ENCODE results near the gene PAQR9. TPM values are rescaled to one million over a fixed set of nuclear protein-coding genes. Genes with fewer than 3 reads are reported as not detected.

Gene PAQR9
- total and polyA plus RNA-seq, 7 donors = not detected

- Histone ChIP-seq H3K27me3 (no peaks in the 10 kb centered on the region), H3K27ac (no peak overlapping the region), H3K4me1 (peaks cover 0 to 6% (median 3%) of the 10 kb centered on the region in 4 donors), H3K36me3 (no peaks in the 10 kb centered on the region), H3K9me3 (no peaks in the 10 kb centered on the region), H3K4me3 (no peak overlapping the region)
- DNase-seq = no peak
- 57% methylated on average over 3 of the region's 3 CpGs for WGBS, 2 donors
- TF ChIP-seq CTCF (IDR thresholded peaks at IDR 0.05) = no peak
- TF ChIP-seq EP300 (IDR thresholded peaks at IDR 0.05) = no peak
- no peak for TF ChIP-seq POLR2A (IDR thresholded peaks at IDR 0.05)
- TF ChIP-seq POLR2AphosphoS5 (IDR thresholded peaks at IDR 0.05) = no peak
- intact Hi-C loops (cut with DNase I) = no loop called here
Measured at GRCh38 chr3:142981108-142981507, 17.6 kb upstream of the PAQR9 start.

GRCh38 chr3:142977399-142977728, 13.9 kb upstream of the PAQR9 start:
- Histone ChIP-seq H3K36me3 (no peaks in the 10 kb centered on the region), H3K9me3 (no peaks in the 10 kb centered on the region), H3K4me1 (peaks cover 0 to 6% (median 3%) of the 10 kb centered on the region in 4 donors), H3K4me3 (no peak overlapping the region), H3K27me3 (no peaks in the 10 kb centered on the region), H3K27ac (no peak overlapping the region)
- TF ChIP-seq CTCF (IDR thresholded peaks at IDR 0.05) = no peak
- TF ChIP-seq POLR2AphosphoS5 (IDR thresholded peaks at IDR 0.05) = no peak
- TF ChIP-seq POLR2A (IDR thresholded peaks at IDR 0.05) = no peak
- no peak for TF ChIP-seq EP300 (IDR thresholded peaks at IDR 0.05)
- no peak for DNase-seq
- 68 to 91% methylated on average over 1 of the region's 1 CpG for WGBS, 2 donors
- intact Hi-C loops (cut with DNase I) = no loop called here

GRCh38 chr3:142976621-142977398, 13.3 kb upstream of the PAQR9 start:
- TF ChIP-seq CTCF (IDR thresholded peaks at IDR 0.05) (no peak), POLR2AphosphoS5 (IDR thresholded peaks at IDR 0.05) (no peak), EP300 (IDR thresholded peaks at IDR 0.05) (no peak), POLR2A (IDR thresholded peaks at IDR 0.05) (no peak)
- DNase-seq = peak; percentile 78
- Histone ChIP-seq H3K27ac (no peak overlapping the region), H3K4me3 (no peak overlapping the region), H3K27me3 (no peaks in the 10 kb centered on the region), H3K4me1 (peaks cover 0 to 6% (median 3%) of the 10 kb centered on the region in 4 donors), H3K9me3 (no peaks in the 10 kb centered on the region), H3K36me3 (no peaks in the 10 kb centered on the region)
- WGBS, 2 donors = 66 to 68% methylated on average over 8 of the region's 8 CpGs
- intact Hi-C loops (cut with DNase I) = no loop called here

GRCh38 chr3:142975316-142975995, 12.0 kb upstream of the PAQR9 start:
- intact Hi-C loops (cut with DNase I) = no loop called here
- H3K4me1 ChIP-seq = peaks cover 0 to 6% (median 3%) of the 10 kb centered on the region in 4 donors
- no peaks in the 10 kb centered on the region for H3K36me3 ChIP-seq
- no peak overlapping the region for H3K27ac ChIP-seq
- no peaks in the 10 kb centered on the region for H3K27me3 ChIP-seq
- WGBS, 2 donors = 85 to 90% methylated on average over 4 of the region's 4 CpGs
- no peaks in the 10 kb centered on the region for H3K9me3 ChIP-seq
- no peak for DNase-seq
- TF ChIP-seq EP300 (IDR thresholded peaks at IDR 0.05) (no peak), POLR2A (IDR thresholded peaks at IDR 0.05) (no peak), POLR2AphosphoS5 (IDR thresholded peaks at IDR 0.05) (no peak)
- no peak overlapping the region for H3K4me3 ChIP-seq

GRCh38 chr3:142973217-142974009, 9.9 kb upstream of the PAQR9 start:
- Histone ChIP-seq H3K9me3 (no peaks in the 10 kb centered on the region), H3K27ac (no peak overlapping the region), H3K36me3 (no peaks in the 10 kb centered on the region), H3K4me3 (no peak overlapping the region), H3K27me3 (no peaks in the 10 kb centered on the region), H3K4me1 (peaks cover 0 to 6% (median 3%) of the 10 kb centered on the region in 4 donors)
- 91% methylated on average over 8 of the region's 8 CpGs for WGBS, 2 donors
- TF ChIP-seq POLR2A (IDR thresholded peaks at IDR 0.05) = no peak
- intact Hi-C loops (cut with DNase I) = no loop called here
- no peak for DNase-seq
